Esophagus squamous epithelium (tissue), 5 donors: ENCODE data around the gene COL15A1. TPM values are rescaled to one million over a fixed set of nuclear protein-coding genes. Genes with fewer than 3 reads are reported as not detected.
A peak's percentile ranks its signal among the peaks of the same experiment; 100 is the strongest.

Experiments
- DNase-seq: peaks from one replicate; lab custom pipeline; 2025; lab: John Stamatoyannopoulos, UW
- H3K27ac ChIP-seq, 4 donors: fragments of 200-600 bp; sonication (generic); one replicate each; pipeline ENCODE4 v1.5.1; 2016 to 2019; ENCODE audit warnings: mild to moderate bottlenecking in 1 of 4
- H3K27me3 ChIP-seq, 4 donors: fragments of 200-600 bp; sonication (generic); 1 replicate in 3 of 4; 2 replicates in 1 of 4; pipeline versions ENCODE4 v1.5.1 to v1.6.0; 2017 to 2021; ENCODE audit warnings: antibody characterized with exemption in 1 of 4
- H3K36me3 ChIP-seq, 3 donors: fragments of 200-600 bp; sonication (generic); one replicate each; pipeline ENCODE4 v1.5.1; 2016 to 2019
- H3K4me1 ChIP-seq, 3 donors: fragments of 200-600 bp; sonication (generic); one replicate each; pipeline ENCODE4 v1.5.1; 2017 to 2019
- H3K4me3 ChIP-seq, 4 donors: fragments of 200-600 bp; sonication (generic); 1 replicate in 3 of 4; 2 replicates in 1 of 4; pipeline ENCODE4 v1.5.1; 2016 to 2019; ENCODE audit warnings: mild to moderate bottlenecking in 2 of 4, moderate library complexity in 1 of 4
- H3K9me3 ChIP-seq, 3 donors: fragments of 200-600 bp; sonication (generic); one replicate each; pipeline ENCODE4 v1.5.1; 2016 to 2019
- POLR2A ChIP-seq, 4 donors: fragments of 450-650 bp; IDR thresholded peaks; one replicate each; pipeline ENCODE4 v1.6.1; 2017; ENCODE audit warnings: antibody characterized with exemption in 4 of 4, mild to moderate bottlenecking in 4 of 4, moderate library complexity in 3 of 4
- WGBS, 2 donors: methylation state at CpG; one replicate each; pipeline ENCODE4 v1.1.5; 2018; 5-methylcytosine and 5-hydroxymethylcytosine counted together
- intact Hi-C: fragments of 100-400 bp; cut with DNase I; formaldehyde crosslinking; loops from one replicate; pipeline ENCODE4 v1.15.0; 2022
- total RNA-seq, 4 donors: library from RNA; depleted of rRNA; stranded (reverse); fragments of >200 nt; gene quantifications; one replicate each; pipeline ENCODE4 v1.1.0, GENCODE V29; 2016
- TF ChIP-seq, protein P1 (sequence below), 6 experiments: fragments of 450-650 bp in 4 of 6; fragments of 200-600 bp in 2 of 6; sonication (generic) in 2 of 6; IDR thresholded peaks; one replicate each; pipeline ENCODE4 v1.5.1; 2016 to 2019; ENCODE audit warnings: antibody characterized with exemption in 6 of 6, mild to moderate bottlenecking in 4 of 6, moderate library complexity in 4 of 6
- donor health status: DM: yes; HTN: yes; CAD: no.

COL15A1 gene
- total RNA-seq, 4 donors from 2014 or later = 3.4 to 33.2 (median 9.7) TPM

DNA sequence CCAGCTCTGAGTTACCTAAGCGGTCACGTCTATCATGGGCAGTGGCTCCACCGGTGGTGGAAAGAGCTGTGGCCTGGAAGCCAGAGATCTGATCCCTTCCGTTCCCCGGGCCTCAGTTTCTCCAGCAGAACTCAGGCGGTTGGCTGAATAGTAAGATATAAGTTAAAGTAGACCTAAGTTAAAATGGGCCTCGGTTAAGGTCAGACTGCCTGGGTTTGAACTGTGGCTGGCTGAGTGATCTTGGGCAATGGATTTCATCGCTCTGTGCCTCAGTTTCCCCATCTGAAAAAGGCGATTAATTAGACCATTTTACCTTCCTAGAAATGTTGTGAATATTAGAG, 997 bp downstream of the COL15A1 start:
- intact Hi-C loops = no loop called here
- Histone ChIP-seq H3K4me1 (peaks cover 0 to 44% (median 4%) of the 10 kb centered on the region in 3 donors), H3K27ac (peak overlapping the region; percentile 62 to 90 (median 86)), H3K4me3 (peak overlapping the region; percentile 37 to 76 (median 56)), H3K9me3 (no peaks in the 10 kb centered on the region), H3K36me3 (no peaks in the 10 kb centered on the region), H3K27me3 (peaks cover 0 to 55% (median 2%) of the 10 kb centered on the region in 4 donors)
- WGBS, 2 donors = 37 to 52% methylated on average over 4 to 8 of the region's 9 CpGs
- no peak for DNase-seq
- no peak for TF ChIP-seq POLR2A (IDR thresholded peaks at IDR 0.05)
- TF ChIP-seq, protein P1, sequence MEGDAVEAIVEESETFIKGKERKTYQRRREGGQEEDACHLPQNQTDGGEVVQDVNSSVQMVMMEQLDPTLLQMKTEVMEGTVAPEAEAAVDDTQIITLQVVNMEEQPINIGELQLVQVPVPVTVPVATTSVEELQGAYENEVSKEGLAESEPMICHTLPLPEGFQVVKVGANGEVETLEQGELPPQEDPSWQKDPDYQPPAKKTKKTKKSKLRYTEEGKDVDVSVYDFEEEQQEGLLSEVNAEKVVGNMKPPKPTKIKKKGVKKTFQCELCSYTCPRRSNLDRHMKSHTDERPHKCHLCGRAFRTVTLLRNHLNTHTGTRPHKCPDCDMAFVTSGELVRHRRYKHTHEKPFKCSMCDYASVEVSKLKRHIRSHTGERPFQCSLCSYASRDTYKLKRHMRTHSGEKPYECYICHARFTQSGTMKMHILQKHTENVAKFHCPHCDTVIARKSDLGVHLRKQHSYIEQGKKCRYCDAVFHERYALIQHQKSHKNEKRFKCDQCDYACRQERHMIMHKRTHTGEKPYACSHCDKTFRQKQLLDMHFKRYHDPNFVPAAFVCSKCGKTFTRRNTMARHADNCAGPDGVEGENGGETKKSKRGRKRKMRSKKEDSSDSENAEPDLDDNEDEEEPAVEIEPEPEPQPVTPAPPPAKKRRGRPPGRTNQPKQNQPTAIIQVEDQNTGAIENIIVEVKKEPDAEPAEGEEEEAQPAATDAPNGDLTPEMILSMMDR (IDR thresholded peaks at IDR 0.05) = no peak

DNA sequence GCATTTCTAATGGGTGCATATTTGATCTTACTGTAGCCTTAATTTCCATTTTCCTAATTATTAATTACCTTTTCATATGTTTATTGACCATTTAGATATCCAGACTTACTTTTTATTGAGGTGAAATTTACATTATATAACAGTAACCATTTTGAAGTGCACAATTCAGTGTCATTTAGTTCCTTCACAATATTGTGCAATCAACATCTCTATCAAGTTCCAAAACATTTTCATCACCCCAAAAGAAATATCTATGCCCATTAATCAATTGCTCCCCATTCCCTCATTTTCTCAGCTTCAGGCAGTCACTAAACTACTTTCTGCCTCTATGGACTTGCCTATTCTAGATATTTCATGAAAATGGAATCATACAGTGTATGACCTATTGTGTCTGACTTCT, 5.9 kb downstream of the COL15A1 start:
- TF ChIP-seq POLR2A (IDR thresholded peaks at IDR 0.05) = no peak
- TF ChIP-seq, protein P1 (IDR thresholded peaks at IDR 0.05) = no peak
- DNase-seq = no peak
- intact Hi-C loops = no loop called here
- Histone ChIP-seq H3K27ac (no peak overlapping the region), H3K4me1 (peaks cover 0 to 28% (median 4%) of the 10 kb centered on the region in 3 donors), H3K36me3 (no peaks in the 10 kb centered on the region), H3K27me3 (peaks cover 0 to 23% (median 2%) of the 10 kb centered on the region in 4 donors), H3K4me3 (no peak overlapping the region), H3K9me3 (no peaks in the 10 kb centered on the region)

DNA sequence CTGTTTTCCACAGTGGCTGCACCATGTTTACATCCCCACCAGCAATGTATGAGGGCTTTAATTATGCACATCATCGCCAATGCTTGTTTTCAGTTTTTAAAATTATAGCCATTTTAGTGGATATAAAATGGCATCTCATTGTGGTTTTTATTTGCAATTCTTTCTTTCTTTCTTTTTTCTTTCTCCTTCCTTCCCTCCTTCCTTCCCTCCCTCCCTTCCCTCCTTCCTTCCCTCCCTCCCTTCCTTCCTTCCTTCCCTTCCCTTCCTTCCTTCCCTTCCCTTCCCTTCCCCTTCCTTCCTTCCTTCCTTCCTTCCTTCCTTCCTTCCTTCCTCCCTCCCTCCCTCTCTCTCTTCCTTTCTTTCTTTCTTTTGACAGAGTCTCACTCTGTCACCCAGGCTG, 6.6 kb downstream of the COL15A1 start:
- Histone ChIP-seq H3K27me3 (peaks cover 0 to 16% (median under 1%) of the 10 kb centered on the region in 4 donors), H3K4me3 (no peak overlapping the region), H3K9me3 (no peaks in the 10 kb centered on the region), H3K4me1 (peaks cover 0 to 23% (median 4%) of the 10 kb centered on the region in 3 donors), H3K36me3 (no peaks in the 10 kb centered on the region), H3K27ac (peak overlapping the region in 1 of 4 donors; percentile 23)
- WGBS, 2 donors = 61 to 89% methylated on average over 1 of the region's 1 CpG
- DNase-seq = no peak
- intact Hi-C loops = no loop called here
- TF ChIP-seq, protein P1 (IDR thresholded peaks at IDR 0.05) = no peak
- TF ChIP-seq POLR2A (IDR thresholded peaks at IDR 0.05) = no peak

DNA sequence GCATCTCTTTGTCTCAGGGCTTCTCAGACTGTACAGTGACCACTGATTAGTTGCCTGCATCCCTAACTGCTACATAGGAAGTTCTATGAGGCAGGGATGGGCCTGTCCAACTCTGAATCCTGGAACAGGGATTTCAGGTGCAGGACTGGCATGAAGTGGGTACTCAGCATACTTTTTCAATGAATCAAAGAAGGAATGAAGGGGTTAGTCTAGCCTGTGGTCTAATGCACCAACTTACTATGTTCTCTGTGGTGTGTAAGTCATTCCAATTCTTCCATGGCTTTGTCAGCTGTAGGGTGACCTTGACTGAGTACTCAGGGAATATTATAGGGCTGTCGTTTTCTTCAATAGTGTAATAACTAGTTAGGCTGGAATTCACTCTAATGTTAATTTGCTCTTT, 8.3 kb downstream of the COL15A1 start:
- WGBS, 2 donors = 70 to 83% methylated on average over 1 of the region's 1 CpG
- no peak for DNase-seq

DNA sequence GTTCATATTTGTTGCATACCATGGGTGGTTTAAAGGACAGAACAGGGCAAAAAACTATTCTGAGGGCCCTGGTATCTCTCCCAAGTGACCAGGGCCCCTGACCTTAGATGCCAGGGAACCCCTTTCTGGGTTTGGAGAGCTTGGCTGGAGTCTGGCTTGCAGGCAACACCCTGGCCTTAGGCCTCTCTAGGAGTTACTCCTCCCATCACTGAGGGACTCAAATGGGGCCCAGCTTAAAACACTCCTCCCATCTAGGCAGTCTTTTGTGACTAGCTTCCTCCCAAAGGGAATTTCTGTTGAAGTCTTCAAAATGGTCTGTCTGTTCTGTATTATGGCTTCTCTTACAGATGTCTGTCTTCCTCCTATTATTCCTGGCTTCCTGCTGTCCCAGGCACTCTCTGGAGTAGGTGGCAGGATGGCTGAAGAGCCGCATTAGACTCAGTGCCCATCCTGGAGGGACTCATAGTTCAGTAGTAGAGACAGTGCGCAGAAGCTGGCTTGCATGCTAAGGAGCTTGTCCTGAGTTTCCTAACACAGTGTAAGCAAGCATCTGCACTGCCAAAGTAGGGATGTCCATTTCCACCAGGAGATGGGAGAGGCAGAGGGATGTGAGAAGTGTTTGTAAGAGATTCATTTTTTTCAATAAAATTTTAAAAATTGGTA, 10.0 kb downstream of the COL15A1 start:
- Histone ChIP-seq H3K4me3 (no peak overlapping the region), H3K27ac (peak overlapping the region in 3 of 4 donors; percentile 69 to 87 (median 71)), H3K36me3 (no peaks in the 10 kb centered on the region), H3K9me3 (peaks cover 0 to 4% (median 0%) of the 10 kb centered on the region in 3 donors), H3K4me1 (peaks cover 0 to 23% (median 8%) of the 10 kb centered on the region in 3 donors), H3K27me3 (no peaks in the 10 kb centered on the region)
- intact Hi-C loops = no loop called here
- 72% methylated on average over 2 of the region's 2 CpGs; no CpG with 5 or more reads in 1 of the 2 donors for WGBS, 2 donors
- TF ChIP-seq POLR2A (IDR thresholded peaks at IDR 0.05) = no peak
- DNase-seq = no peak

More for the DNA sequence above, 8.3 kb downstream of the COL15A1 start:
- no peak overlapping the region for H3K4me3 ChIP-seq
- H3K9me3 ChIP-seq = no peaks in the 10 kb centered on the region
- H3K27me3 ChIP-seq = no peaks in the 10 kb centered on the region
- no peaks in the 10 kb centered on the region for H3K36me3 ChIP-seq
- H3K4me1 ChIP-seq = peaks cover 0 to 16% (median 4%) of the 10 kb centered on the region in 3 donors
- TF ChIP-seq, protein P1 (IDR thresholded peaks at IDR 0.05) = no peak
- no peak for TF ChIP-seq POLR2A (IDR thresholded peaks at IDR 0.05)
- intact Hi-C loops = no loop called here
- H3K27ac ChIP-seq = peak overlapping the region in 2 of 4 donors; percentile 7 to 28
